WTC11 (cell line): ENCODE measurements around the gene GALNT2. TPM values are rescaled to one million over a fixed set of nuclear protein-coding genes. Genes with fewer than 3 reads are reported as not detected.

Experiments used
- ATAC-seq: fragments of 200-7000 bp; cut with Tn5 transposase; 2 replicates; pipeline ENCODE4 v1.10.0; 2021; ENCODE audit warnings: mild to moderate bottlenecking, moderate library complexity
- CTCF ChIA-PET: fragments of 300-600 bp; sonication (Branson Sonifier 250); formaldehyde crosslinking; loops from one replicate; lab custom pipeline; 2021; ENCODE audit warnings: antibody characterized with exemption; lab: Charles Lee
- POLR2A ChIA-PET: fragments of 350-600 bp; sonication (Branson Sonifier 250); formaldehyde crosslinking; loops from one replicate; lab custom pipeline; 2021; ENCODE audit warnings: antibody characterized with exemption; lab: Charles Lee
- DNase-seq: peaks from one replicate; pipeline ENCODE4 v3.0.0; 2021; ENCODE audit warnings: low spot score
- H3K27ac Mint-ChIP-seq: 2 replicates; pipeline ENCODE4 v1.8.0; 2021; ENCODE audit warnings: mixed read lengths
- H3K27me3 Mint-ChIP-seq: 2 replicates; pipeline ENCODE4 v1.8.0; 2021; ENCODE audit warnings: low read depth, mild to moderate bottlenecking, moderate library complexity, mixed read lengths
- H3K36me3 Mint-ChIP-seq: 2 replicates; pipeline ENCODE4 v1.8.0; 2021; ENCODE audit warnings: mixed read lengths
- H3K4me1 Mint-ChIP-seq: 2 replicates; pipeline ENCODE4 v1.8.0; 2022; ENCODE audit warnings: mixed read lengths
- H3K4me3 Mint-ChIP-seq: 2 replicates; pipeline ENCODE4 v1.8.0; 2021; ENCODE audit warnings: mild to moderate bottlenecking, moderate library complexity, mixed read lengths
- H3K9me3 Mint-ChIP-seq: 2 replicates; pipeline ENCODE4 v1.8.0; 2021; ENCODE audit warnings: mixed read lengths
- CBFB ChIP-seq: sonication (generic); formaldehyde crosslinking; IDR thresholded peaks from 2 replicates; pipeline ENCODE4 v1.8.1; 2022; ENCODE audit warnings: mild to moderate bottlenecking, low read depth, missing genetic modification reagents
- ELF4 ChIP-seq: sonication (generic); formaldehyde crosslinking; IDR thresholded peaks from 2 replicates; pipeline ENCODE4 v1.8.1; 2022; ENCODE audit warnings: low read depth, mild to moderate bottlenecking, moderate library complexity, missing genetic modification reagents
- EMX1 ChIP-seq: fragments of 250-450 bp; sonication (Bioruptor Pico); IDR thresholded peaks from 2 replicates; pipeline ENCODE4 v1.8.0; 2021; ENCODE audit warnings: mild to moderate bottlenecking
- FOXJ3 ChIP-seq: sonication (generic); formaldehyde crosslinking; IDR thresholded peaks from 2 replicates; pipeline ENCODE4 v1.9.0; 2021; ENCODE audit warnings: missing genetic modification reagents, mild to moderate bottlenecking, borderline replicate concordance
- FOXK1 ChIP-seq: sonication (generic); formaldehyde crosslinking; IDR thresholded peaks from 2 replicates; pipeline ENCODE4 v1.8.0; 2022; ENCODE audit warnings: mild to moderate bottlenecking, moderate library complexity, missing genetic modification reagents
- KAT7 ChIP-seq: sonication (generic); formaldehyde crosslinking; IDR thresholded peaks from 2 replicates; pipeline ENCODE4 v1.8.1; 2023; ENCODE audit warnings: missing genetic modification reagents, mild to moderate bottlenecking, borderline replicate concordance
- MXD4 ChIP-seq: fragments of 250-450 bp; sonication (Bioruptor Pico); IDR thresholded peaks from 2 replicates; pipeline ENCODE4 v1.8.0; 2021; ENCODE audit warnings: mild to moderate bottlenecking, moderate library complexity, borderline replicate concordance
- NFE2L1 ChIP-seq: sonication (generic); formaldehyde crosslinking; IDR thresholded peaks from 2 replicates; pipeline ENCODE4 v1.8.1; 2023; ENCODE audit warnings: missing genetic modification reagents
- OVOL2 ChIP-seq: fragments of 250-450 bp; sonication (Bioruptor Pico); IDR thresholded peaks from 2 replicates; pipeline ENCODE4 v1.9.0; 2021; ENCODE audit warnings: mild to moderate bottlenecking, borderline replicate concordance
- RELA ChIP-seq: sonication (generic); formaldehyde crosslinking; IDR thresholded peaks from 2 replicates; pipeline ENCODE4 v1.8.1; 2022; ENCODE audit warnings: missing genetic modification reagents, mild to moderate bottlenecking, borderline replicate concordance
- TEAD4 ChIP-seq: sonication (generic); formaldehyde crosslinking; IDR thresholded peaks from 2 replicates; pipeline ENCODE4 v1.8.0; 2022; ENCODE audit warnings: mild to moderate bottlenecking, missing genetic modification reagents
- ZNF263 ChIP-seq: sonication (generic); formaldehyde crosslinking; IDR thresholded peaks from 2 replicates; pipeline ENCODE4 v1.8.1; 2022; ENCODE audit warnings: low read depth, mild to moderate bottlenecking, moderate library complexity, missing genetic modification reagents
- total RNA-seq: library from RNA; stranded (reverse); gene quantifications from 3 replicates; pipeline ENCODE4 v1.2.3, GENCODE V29; 2021
- TF ChIP-seq, protein P1 (sequence below): sonication (generic); formaldehyde crosslinking; conservative IDR thresholded peaks from 2 replicates; pipeline ENCODE4 v1.8.1; 2023; ENCODE audit warnings: mild to moderate bottlenecking, low read depth, missing genetic modification reagents, moderate library complexity
- TF ChIP-seq, protein P2 (sequence below): sonication (generic); formaldehyde crosslinking; conservative IDR thresholded peaks from 2 replicates; pipeline ENCODE4 v1.8.1; 2022; ENCODE audit warnings: mild to moderate bottlenecking, missing genetic modification reagents
- TF ChIP-seq, protein P3 (sequence below): sonication (generic); formaldehyde crosslinking; IDR thresholded peaks from 2 replicates; pipeline ENCODE4 v1.8.1; 2023; ENCODE audit warnings: mild to moderate bottlenecking, moderate library complexity, missing genetic modification reagents
- TF ChIP-seq, protein P4 (sequence below): fragments of 250-450 bp; sonication (Bioruptor Pico); IDR thresholded peaks from 2 replicates; pipeline ENCODE4 v2.1.2; 2022; ENCODE audit warnings: mild to moderate bottlenecking, moderate library complexity
- TF ChIP-seq, protein P5 (sequence below): sonication (generic); formaldehyde crosslinking; IDR thresholded peaks from 2 replicates; pipeline ENCODE4 v1.8.1; 2022; ENCODE audit warnings: low read depth, missing genetic modification reagents, borderline replicate concordance
- TF ChIP-seq, protein P6 (sequence below): fragments of 250-450 bp; sonication (Bioruptor Pico); IDR thresholded peaks from 2 replicates; pipeline ENCODE4 v1.9.0; 2021; ENCODE audit warnings: moderate library complexity, mild to moderate bottlenecking, inconsistent platforms, borderline replicate concordance

The GALNT2 gene
- total RNA-seq, 1 experiment from 2014 or later = 74.8 TPM

DNA sequence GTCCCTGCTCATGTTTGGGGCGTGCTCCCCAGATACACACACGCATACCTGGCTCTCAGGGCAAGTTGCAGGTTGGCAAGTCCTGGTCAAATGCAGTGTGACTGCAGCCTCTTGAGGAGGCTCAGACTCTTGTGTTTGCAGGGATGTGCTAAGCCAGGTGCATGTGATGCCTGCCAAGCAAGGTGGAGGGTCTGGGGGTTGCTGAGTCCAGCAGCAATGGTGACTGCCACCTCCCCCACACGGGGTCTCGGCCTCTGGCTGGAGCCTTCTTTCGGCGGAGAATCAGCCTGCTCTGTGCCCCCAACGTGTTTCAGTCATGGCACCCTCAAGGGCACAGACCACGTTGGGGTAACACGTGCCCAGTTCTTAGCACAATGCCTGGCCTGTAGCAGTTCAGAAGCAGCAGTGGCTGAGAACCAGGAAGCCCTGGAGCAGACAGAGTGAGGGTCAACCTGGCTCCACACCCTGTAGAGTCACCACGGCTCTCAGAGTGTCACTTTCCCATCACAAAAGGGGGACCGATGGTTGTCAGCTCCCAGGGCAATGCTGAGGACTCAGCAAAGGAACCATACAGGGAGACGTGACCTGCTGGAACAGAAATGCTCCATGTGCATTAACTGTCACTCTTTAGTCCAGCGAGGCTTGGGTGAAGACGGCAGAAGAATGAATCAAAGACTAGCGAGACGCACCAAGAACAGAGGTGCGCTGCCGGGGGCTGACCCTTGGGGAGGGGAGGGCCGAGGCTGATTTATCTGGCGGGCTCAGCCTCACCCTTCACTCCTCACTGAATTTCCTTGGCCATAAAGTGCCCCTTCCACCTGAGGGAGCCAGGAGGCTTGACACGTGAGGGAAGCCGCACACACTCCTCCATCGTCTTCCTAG lies 250.1 kb downstream of the GALNT2 start (continued):
- no peak for TF ChIP-seq NFE2L1 (CRISPR knock-in tag)

DNA sequence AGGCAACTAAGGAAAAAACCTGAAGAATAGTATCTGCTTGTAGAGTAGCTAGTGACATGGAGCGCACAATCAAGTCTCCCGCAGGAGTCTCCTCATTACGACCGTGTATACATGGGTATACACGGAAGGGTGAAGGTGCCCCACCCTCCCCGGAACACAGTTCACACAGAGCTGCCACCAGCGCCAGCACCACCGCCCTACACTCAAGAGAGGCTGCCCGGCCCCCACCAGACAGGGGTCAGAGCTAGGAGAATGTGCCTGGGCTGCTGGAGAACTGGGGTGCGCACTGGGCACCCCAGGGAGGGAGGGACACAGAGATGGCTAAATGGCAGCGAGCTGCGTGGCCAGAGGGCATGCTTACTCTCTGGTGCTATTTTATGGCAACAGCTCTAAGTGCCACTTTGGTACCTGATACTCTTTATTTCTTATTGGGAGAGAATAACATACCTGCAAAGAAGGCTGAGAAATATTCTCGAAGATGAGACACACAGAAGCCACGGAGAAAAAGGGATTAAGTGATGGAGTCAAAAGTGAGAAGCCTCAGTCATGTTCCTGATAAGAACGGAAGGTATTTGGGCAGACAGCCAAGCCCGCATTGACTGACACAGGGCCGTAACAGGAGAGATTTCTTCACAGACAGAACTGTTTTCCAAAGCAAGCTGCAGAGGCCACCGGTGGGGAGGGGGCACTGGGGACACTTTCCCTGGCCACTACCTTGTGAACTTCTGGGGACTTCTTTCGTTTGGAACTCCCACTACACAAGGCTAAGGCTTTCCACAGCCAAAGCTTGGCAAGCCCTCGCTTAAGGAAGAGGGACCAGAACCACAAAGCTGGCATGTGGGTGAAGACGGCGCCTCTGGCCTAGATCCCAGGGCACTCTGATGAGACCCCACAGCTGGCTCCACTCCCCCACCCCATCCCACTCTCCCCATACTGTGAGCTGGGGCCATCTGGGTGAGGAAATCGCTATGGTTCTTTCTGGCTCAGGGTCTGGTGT lies 251.1 kb downstream of the GALNT2 start:
- no peak for DNase-seq
- CTCF ChIA-PET = interaction anchor here (1.3 kb wide), 1 partner anchor 9 kb away, joined by 3 read pairs; no protein-coding TSS in a partner anchor
- H3K27ac Mint-ChIP-seq = no peak overlapping the region
- H3K9me3 Mint-ChIP-seq = peaks cover 4% of the 10 kb centered on the region; the same call in 1 of the 2 replicates
- H3K4me1 Mint-ChIP-seq = peaks cover under 1% of the 10 kb centered on the region; the same call in 1 of the 2 replicates
- H3K36me3 Mint-ChIP-seq = peaks cover 26% of the 10 kb centered on the region
- no peaks in the 10 kb centered on the region for H3K27me3 Mint-ChIP-seq
- ATAC-seq = no peak
- no peak overlapping the region for H3K4me3 Mint-ChIP-seq
- POLR2A ChIA-PET = no interaction called here
- TF ChIP-seq, protein P1, sequence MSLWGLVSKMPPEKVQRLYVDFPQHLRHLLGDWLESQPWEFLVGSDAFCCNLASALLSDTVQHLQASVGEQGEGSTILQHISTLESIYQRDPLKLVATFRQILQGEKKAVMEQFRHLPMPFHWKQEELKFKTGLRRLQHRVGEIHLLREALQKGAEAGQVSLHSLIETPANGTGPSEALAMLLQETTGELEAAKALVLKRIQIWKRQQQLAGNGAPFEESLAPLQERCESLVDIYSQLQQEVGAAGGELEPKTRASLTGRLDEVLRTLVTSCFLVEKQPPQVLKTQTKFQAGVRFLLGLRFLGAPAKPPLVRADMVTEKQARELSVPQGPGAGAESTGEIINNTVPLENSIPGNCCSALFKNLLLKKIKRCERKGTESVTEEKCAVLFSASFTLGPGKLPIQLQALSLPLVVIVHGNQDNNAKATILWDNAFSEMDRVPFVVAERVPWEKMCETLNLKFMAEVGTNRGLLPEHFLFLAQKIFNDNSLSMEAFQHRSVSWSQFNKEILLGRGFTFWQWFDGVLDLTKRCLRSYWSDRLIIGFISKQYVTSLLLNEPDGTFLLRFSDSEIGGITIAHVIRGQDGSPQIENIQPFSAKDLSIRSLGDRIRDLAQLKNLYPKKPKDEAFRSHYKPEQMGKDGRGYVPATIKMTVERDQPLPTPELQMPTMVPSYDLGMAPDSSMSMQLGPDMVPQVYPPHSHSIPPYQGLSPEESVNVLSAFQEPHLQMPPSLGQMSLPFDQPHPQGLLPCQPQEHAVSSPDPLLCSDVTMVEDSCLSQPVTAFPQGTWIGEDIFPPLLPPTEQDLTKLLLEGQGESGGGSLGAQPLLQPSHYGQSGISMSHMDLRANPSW (CRISPR knock-in tag) = no peak
- TF ChIP-seq, protein P2, sequence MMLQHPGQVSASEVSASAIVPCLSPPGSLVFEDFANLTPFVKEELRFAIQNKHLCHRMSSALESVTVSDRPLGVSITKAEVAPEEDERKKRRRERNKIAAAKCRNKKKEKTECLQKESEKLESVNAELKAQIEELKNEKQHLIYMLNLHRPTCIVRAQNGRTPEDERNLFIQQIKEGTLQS (CRISPR knock-in tag) = no peak
- no peak for TF ChIP-seq RELA (CRISPR knock-in tag)
- no peak for TF ChIP-seq OVOL2 (CRISPR knock-in tag)
- no peak for TF ChIP-seq FOXK1
- TF ChIP-seq ZNF263 (CRISPR knock-in tag) = no peak
- TF ChIP-seq FOXJ3 (CRISPR knock-in tag) = no peak
- TF ChIP-seq MXD4 (CRISPR knock-in tag) = no peak
- TF ChIP-seq, protein P3, sequence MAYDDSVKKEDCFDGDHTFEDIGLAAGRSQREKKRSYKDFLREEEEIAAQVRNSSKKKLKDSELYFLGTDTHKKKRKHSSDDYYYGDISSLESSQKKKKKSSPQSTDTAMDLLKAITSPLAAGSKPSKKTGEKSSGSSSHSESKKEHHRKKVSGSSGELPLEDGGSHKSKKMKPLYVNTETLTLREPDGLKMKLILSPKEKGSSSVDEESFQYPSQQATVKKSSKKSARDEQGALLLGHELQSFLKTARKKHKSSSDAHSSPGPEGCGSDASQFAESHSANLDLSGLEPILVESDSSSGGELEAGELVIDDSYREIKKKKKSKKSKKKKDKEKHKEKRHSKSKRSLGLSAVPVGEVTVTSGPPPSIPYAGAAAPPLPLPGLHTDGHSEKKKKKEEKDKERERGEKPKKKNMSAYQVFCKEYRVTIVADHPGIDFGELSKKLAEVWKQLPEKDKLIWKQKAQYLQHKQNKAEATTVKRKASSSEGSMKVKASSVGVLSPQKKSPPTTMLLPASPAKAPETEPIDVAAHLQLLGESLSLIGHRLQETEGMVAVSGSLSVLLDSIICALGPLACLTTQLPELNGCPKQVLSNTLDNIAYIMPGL (CRISPR knock-in tag) = no peak
- TF ChIP-seq EMX1 (CRISPR knock-in tag) = no peak

DNA sequence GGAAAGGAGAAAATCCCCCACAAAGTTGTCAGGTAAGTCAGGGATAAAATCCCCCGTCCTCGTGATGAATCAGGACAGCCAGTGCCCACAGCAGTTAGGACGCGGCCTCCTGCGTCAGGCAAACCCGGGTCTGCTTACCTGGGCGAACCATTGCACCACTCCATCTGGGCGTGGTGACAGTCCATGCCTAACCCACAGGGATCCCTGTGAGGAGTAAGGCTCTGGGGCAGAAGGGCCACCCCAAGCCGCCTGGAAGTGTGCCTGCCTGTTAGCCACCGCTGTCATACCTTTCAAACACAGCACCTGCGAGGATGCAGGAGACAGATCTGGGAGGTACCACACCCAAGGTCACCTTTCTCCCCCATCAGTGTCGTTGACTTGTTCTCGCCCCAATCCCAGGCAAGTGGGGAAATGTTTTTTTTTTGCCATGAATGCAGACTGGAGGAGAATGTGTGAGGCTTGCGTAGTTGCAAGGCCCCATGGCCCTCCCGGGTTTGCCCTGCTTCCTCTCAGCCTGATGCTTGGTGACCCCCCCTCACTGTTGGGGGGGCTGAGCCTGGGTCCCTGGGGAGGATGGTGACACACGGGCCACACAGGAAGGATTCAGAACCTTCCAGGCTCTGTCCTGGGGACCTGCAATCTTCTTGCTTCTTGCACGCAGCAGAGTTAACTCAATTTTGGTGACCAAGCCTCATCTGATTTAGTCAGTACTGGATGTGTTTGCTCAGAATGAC lies 252.1 kb downstream of the GALNT2 start:
- Mint-ChIP-seq H3K36me3 (peaks cover 34% of the 10 kb centered on the region), H3K9me3 (peaks cover 4% of the 10 kb centered on the region; the same call in 1 of the 2 replicates), H3K4me1 (no peaks in the 10 kb centered on the region), H3K4me3 (no peak overlapping the region), H3K27ac (no peak overlapping the region), H3K27me3 (no peaks in the 10 kb centered on the region)
- CTCF ChIA-PET = no interaction called here
- POLR2A ChIA-PET = no interaction called here
- ATAC-seq (no peak), DNase-seq (no peak)
- TF ChIP-seq EMX1 (CRISPR knock-in tag) (no peak), KAT7 (no peak), CBFB (CRISPR knock-in tag) (no peak), ELF4 (no peak), TEAD4 (CRISPR knock-in tag) (no peak)
- TF ChIP-seq, protein P4, sequence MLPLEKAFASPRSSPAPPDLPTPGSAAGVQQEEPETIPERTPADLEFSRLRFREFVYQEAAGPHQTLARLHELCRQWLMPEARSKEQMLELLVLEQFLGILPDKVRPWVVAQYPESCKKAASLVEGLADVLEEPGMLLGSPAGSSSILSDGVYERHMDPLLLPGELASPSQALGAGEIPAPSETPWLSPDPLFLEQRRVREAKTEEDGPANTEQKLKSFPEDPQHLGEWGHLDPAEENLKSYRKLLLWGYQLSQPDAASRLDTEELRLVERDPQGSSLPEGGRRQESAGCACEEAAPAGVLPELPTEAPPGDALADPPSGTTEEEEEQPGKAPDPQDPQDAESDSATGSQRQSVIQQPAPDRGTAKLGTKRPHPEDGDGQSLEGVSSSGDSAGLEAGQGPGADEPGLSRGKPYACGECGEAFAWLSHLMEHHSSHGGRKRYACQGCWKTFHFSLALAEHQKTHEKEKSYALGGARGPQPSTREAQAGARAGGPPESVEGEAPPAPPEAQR (CRISPR knock-in tag) = no peak
- TF ChIP-seq, protein P5, sequence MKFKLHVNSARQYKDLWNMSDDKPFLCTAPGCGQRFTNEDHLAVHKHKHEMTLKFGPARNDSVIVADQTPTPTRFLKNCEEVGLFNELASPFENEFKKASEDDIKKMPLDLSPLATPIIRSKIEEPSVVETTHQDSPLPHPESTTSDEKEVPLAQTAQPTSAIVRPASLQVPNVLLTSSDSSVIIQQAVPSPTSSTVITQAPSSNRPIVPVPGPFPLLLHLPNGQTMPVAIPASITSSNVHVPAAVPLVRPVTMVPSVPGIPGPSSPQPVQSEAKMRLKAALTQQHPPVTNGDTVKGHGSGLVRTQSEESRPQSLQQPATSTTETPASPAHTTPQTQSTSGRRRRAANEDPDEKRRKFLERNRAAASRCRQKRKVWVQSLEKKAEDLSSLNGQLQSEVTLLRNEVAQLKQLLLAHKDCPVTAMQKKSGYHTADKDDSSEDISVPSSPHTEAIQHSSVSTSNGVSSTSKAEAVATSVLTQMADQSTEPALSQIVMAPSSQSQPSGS = no peak
- TF ChIP-seq, protein P6, sequence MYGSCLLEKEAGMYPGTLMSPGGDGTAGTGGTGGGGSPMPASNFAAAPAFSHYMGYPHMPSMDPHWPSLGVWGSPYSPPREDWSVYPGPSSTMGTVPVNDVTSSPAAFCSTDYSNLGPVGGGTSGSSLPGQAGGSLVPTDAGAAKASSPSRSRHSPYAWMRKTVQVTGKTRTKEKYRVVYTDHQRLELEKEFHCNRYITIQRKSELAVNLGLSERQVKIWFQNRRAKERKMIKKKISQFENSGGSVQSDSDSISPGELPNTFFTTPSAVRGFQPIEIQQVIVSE (CRISPR knock-in tag) = no peak
